Endothelial cell of umbilical vein (primary cell): Measurements from ENCODE around the gene BRME1. TPM values are rescaled to one million over a fixed set of nuclear protein-coding genes. Genes with fewer than 3 reads are reported as not detected.

ENCODE experiments used
- BruUV-seq: library from RNA; stranded (reverse); fragments of 400-500 nt; replicated peaks from 2 replicates; lab custom pipeline; 2021; lab: Mats Ljungman, UMichigan
- CTCF ChIA-PET: fragments of 300-600, 350-600 bp; sonication (Branson Sonifier 250); formaldehyde crosslinking; loops from one replicate; lab custom pipeline; 2021; ENCODE audit warnings: antibody characterized with exemption, inconsistent platforms; lab: Charles Lee
- POLR2A ChIA-PET: fragments of 300-600, 350-600 bp; sonication (Branson Sonifier 250); formaldehyde crosslinking; loops from one replicate; lab custom pipeline; 2021; ENCODE audit warnings: antibody characterized with exemption, inconsistent platforms; lab: Charles Lee
- DNase-seq: peaks from one replicate; pipeline ENCODE4 v3.0.0-alpha.2; 2011; ENCODE audit warnings: low read depth, low spot score
- FAIRE-seq: peaks from 2 replicates; lab custom pipeline; 2011; peaks lifted over from hg19 to GRCh38; lab: Jason Lieb, UNC
- H2AFZ ChIP-seq: 2 replicates; pipeline ENCODE4 v1.6.0; 2012; ENCODE audit warnings: low read depth, low read length, control low read depth, inconsistent platforms
- H3K27ac ChIP-seq: 2 replicates; pipeline ENCODE4 v1.5.1; 2011; ENCODE audit warnings: low read depth, mild to moderate bottlenecking, control low read depth, low read length, moderate library complexity; ENCODE audit not compliant: insufficient read depth
- H3K27me3 ChIP-seq, 2 experiments: 2 replicates each; pipeline versions ENCODE4 v1.6.0 to v1.6.1; 2011; ENCODE audit warnings: low read length in 2 of 2, mixed read lengths in 1 of 2; ENCODE audit not compliant: control insufficient read depth in 2 of 2, insufficient read depth in 2 of 2
- H3K36me3 ChIP-seq, 2 experiments: 2 replicates in 1 of 2; 3 replicates in 1 of 2; pipeline ENCODE4 v1.5.1; 2011; ENCODE audit warnings: low read length in 2 of 2, mild to moderate bottlenecking in 1 of 2, moderate library complexity in 1 of 2; ENCODE audit not compliant: control insufficient read depth in 2 of 2, insufficient read depth in 2 of 2; ENCODE audit errors: extremely low read depth in 1 of 2
- H3K4me1 ChIP-seq: 3 replicates; pipeline ENCODE4 v1.5.1; 2011; ENCODE audit warnings: mild to moderate bottlenecking, low read length; ENCODE audit not compliant: control insufficient read depth, insufficient read depth; ENCODE audit errors: extremely low read depth
- H3K4me2 ChIP-seq: 2 replicates; pipeline ENCODE4 v1.6.1; 2011; ENCODE audit warnings: low read length, control low read depth, mixed read lengths; ENCODE audit not compliant: insufficient read depth
- H3K4me3 ChIP-seq, 3 experiments: fragments of 200-600 bp in 1 of 3; sonication (generic), shearing (Covaris generic) in 1 of 3; replicated peaks in 1 of 3; 2 replicates each; pipeline ENCODE4 v1.5.1; 2011 to 2016; ENCODE audit warnings: control low read depth in 3 of 3, low read length in 3 of 3, mild to moderate bottlenecking in 2 of 3, inconsistent platforms in 1 of 3, low read depth in 1 of 3, moderate library complexity in 1 of 3; ENCODE audit not compliant: insufficient read depth in 1 of 3
- H3K79me2 ChIP-seq: 2 replicates; pipeline ENCODE4 v1.6.0; 2012; ENCODE audit warnings: low read length, inconsistent platforms; ENCODE audit not compliant: control insufficient read depth, insufficient read depth
- H3K9ac ChIP-seq: replicated peaks from 2 replicates; pipeline ENCODE3; 2011; ENCODE audit warnings: low read length, control low read depth; ENCODE audit not compliant: insufficient read depth; ENCODE audit errors: extremely low read depth
- H3K9me1 ChIP-seq: replicated peaks from 3 replicates; pipeline ENCODE4 v1.6.0; 2011; ENCODE audit warnings: mild to moderate bottlenecking, low read length; ENCODE audit not compliant: control insufficient read depth, insufficient read depth; ENCODE audit errors: extremely low read depth
- H3K9me3 ChIP-seq: replicated peaks from 2 replicates; pipeline ENCODE4 v1.5.1; 2012; ENCODE audit warnings: low read length, inconsistent platforms; ENCODE audit not compliant: control insufficient read depth, insufficient read depth
- H4K20me1 ChIP-seq: replicated peaks from 2 replicates; pipeline ENCODE3; 2011; ENCODE audit warnings: mild to moderate bottlenecking, low read length; ENCODE audit not compliant: control insufficient read depth, insufficient read depth; ENCODE audit errors: extremely low read depth
- CTCF ChIP-seq, 2 donors: IDR thresholded peaks; 1 replicate in 1 of 2; 2 replicates in 1 of 2; pipeline ENCODE4 v1.5.1; 2011; ENCODE audit warnings: low read length in 2 of 2, mild to moderate bottlenecking in 2 of 2, moderate library complexity in 2 of 2, control low read depth in 1 of 2, inconsistent platforms in 1 of 2, low read depth in 1 of 2; ENCODE audit not compliant: insufficient read depth in 1 of 2; ENCODE audit errors: extremely low read depth in 1 of 2
- GATA2 ChIP-seq: IDR thresholded peaks from 2 replicates; pipeline ENCODE4 v1.7.0; 2011; ENCODE audit warnings: low read depth, mild to moderate bottlenecking, moderate library complexity, mixed read lengths, low read length; ENCODE audit not compliant: insufficient read length, insufficient read depth
- MAX ChIP-seq: IDR thresholded peaks from 2 replicates; pipeline ENCODE4 v1.6.1; 2011; ENCODE audit not compliant: insufficient read depth, insufficient read length
- POLR2A ChIP-seq: IDR thresholded peaks from 2 replicates; pipeline ENCODE4 v1.6.1; 2012; ENCODE audit warnings: low read depth, mild to moderate bottlenecking, control low read depth, low read length
- POLR2AphosphoS5 ChIP-seq: IDR thresholded peaks from 2 replicates; pipeline ENCODE4 v1.6.1; 2012; ENCODE audit warnings: low read depth, mild to moderate bottlenecking, control low read depth, low read length, moderate library complexity; ENCODE audit not compliant: insufficient read depth
- dilution Hi-C: fragments of 300-500 bp; cut with MboI; formaldehyde crosslinking; loops from one replicate; pipeline ENCODE4 v1.15.0; 2019; ENCODE audit warnings: low sequenced_read_pairs; ENCODE audit not compliant: extremely low pct_ligation_motif_present
- intact Hi-C: fragments of 100-400 bp; cut with micrococcal nuclease; formaldehyde crosslinking; loops from one replicate; pipeline ENCODE4 v1.10.0; 2022
- polyA plus RNA-seq, 4 experiments: library from polyadenylated mRNA; depleted of rRNA in 3 of 4; stranded (reverse) in 3 of 4; unstranded in 1 of 4; fragments of >200 nt; gene quantifications; 2 replicates each; pipeline versions ENCODE4 v1.2.1 to v1.2.3, GENCODE V29; 2011 to 2012; ENCODE audit warnings: missing spikeins in 1 of 4
- total RNA-seq: library from RNA; stranded (reverse); gene quantifications from 2 replicates; pipeline ENCODE4 v1.2.3, GENCODE V29; 2021

BRME1 gene
- total and polyA plus RNA-seq, 2 donors (not counting 3 experiments of a cell fraction or from before 2014, with no cell fraction given), result 0.69 to 2.5 TPM

GRCh38 chr19:13842291-13843103 lies 63.4 kb downstream of the BRME1 start:
- H3K4me1 ChIP-seq, result peaks cover 34% of the 10 kb centered on the region

More at GRCh38 chr19:13842291-13843103, 63.4 kb downstream of the BRME1 start:
- Histone ChIP-seq H3K4me2 (peak overlapping the region; percentile 66), H3K9me1 (no peaks in the 10 kb centered on the region), H3K9ac (peak overlapping the region; percentile 97), H3K9me3 (no peaks in the 10 kb centered on the region), H3K27me3 (no peaks in the 10 kb centered on the region), H4K20me1 (no peaks in the 10 kb centered on the region), H3K4me3 (peak overlapping the region; percentile 38 to 82 (median 79)), H2AFZ (peak overlapping the region; percentile 42), H3K27ac (peak overlapping the region; percentile 94), H3K79me2 (peaks cover 50% of the 10 kb centered on the region), H3K36me3 (peaks cover 0 to 1% of the 10 kb centered on the region in 2 experiments)
- POLR2A ChIA-PET, result interaction anchor here (2.0 kb wide), 1 partner anchor 9 kb away, joined by 11 read pairs; no protein-coding TSS in a partner anchor
- no TSS peak for BruUV-seq
- dilution Hi-C loops, result no loop called here
- CTCF ChIA-PET, result interaction anchor here (4.3 kb wide), 1 partner anchor 19 kb away, joined by 58 read pairs; no protein-coding TSS in a partner anchor
- intact Hi-C loops, result no loop called here
- FAIRE-seq (peak; percentile 81), DNase-seq (peak; percentile 70)
- peak; percentile 100 for TF ChIP-seq POLR2AphosphoS5
- TF ChIP-seq CTCF (IDR thresholded peaks at IDR 0.05; ENCODE audit: extremely low read depth in 1 of 2, insufficient read depth in 1 of 2, low read depth in 1 of 2, low read length in 2 of 2), result peak in 1 of 2 donors; percentile 13
- TF ChIP-seq GATA2, result no peak
- peak; percentile 97 for TF ChIP-seq POLR2A
- TF ChIP-seq MAX, result no peak
